Ishikawa (cell line): ENCODE data around the gene TCP1.

Experiments used
- CEBPB ChIP-seq: IDR thresholded peaks from 2 replicates; pipeline ENCODE4 v1.6.1; 2012
- CREB1 ChIP-seq: IDR thresholded peaks from 2 replicates; pipeline ENCODE4 v1.6.1; 2012; ENCODE audit warnings: low read depth
- EGR1 ChIP-seq: IDR thresholded peaks from 2 replicates; pipeline ENCODE4 v1.6.1; 2012
- EP300 ChIP-seq: IDR thresholded peaks from 2 replicates; pipeline ENCODE4 v1.6.1; 2012; ENCODE audit warnings: borderline replicate concordance
- FOXM1 ChIP-seq: IDR thresholded peaks from 2 replicates; pipeline ENCODE4 v1.6.1; 2012; ENCODE audit warnings: low read depth, borderline replicate concordance
- MAX ChIP-seq: IDR thresholded peaks from 2 replicates; pipeline ENCODE4 v1.6.1; 2012
- NFIC ChIP-seq: IDR thresholded peaks from 2 replicates; pipeline ENCODE4 v1.6.1; 2012
- RAD21 ChIP-seq: IDR thresholded peaks from 2 replicates; pipeline ENCODE4 v1.6.1; 2012; ENCODE audit warnings: low read depth
- REST ChIP-seq: IDR thresholded peaks from 2 replicates; pipeline ENCODE4 v1.6.1; 2012; ENCODE audit warnings: low read depth, mild to moderate bottlenecking
- TAF1 ChIP-seq: IDR thresholded peaks from 2 replicates; pipeline ENCODE4 v1.6.1; 2012; ENCODE audit warnings: low read depth, mild to moderate bottlenecking
- TCF12 ChIP-seq: IDR thresholded peaks from 2 replicates; pipeline ENCODE4 v1.6.1; 2012; ENCODE audit warnings: low read depth
- TEAD4 ChIP-seq: IDR thresholded peaks from 2 replicates; pipeline ENCODE4 v1.6.1; 2012
- USF1 ChIP-seq: IDR thresholded peaks from 2 replicates; pipeline ENCODE4 v1.6.1; 2012
- YY1 ChIP-seq: IDR thresholded peaks from 2 replicates; pipeline ENCODE4 v1.6.1; 2012; ENCODE audit warnings: low read depth
- ZBTB7A ChIP-seq: IDR thresholded peaks from 2 replicates; pipeline ENCODE4 v1.6.1; 2012; ENCODE audit warnings: low read depth

The TCP1 gene

GRCh38 chr6:159815410-159815809 lies 26.0 kb upstream of the TCP1 start:
- TF ChIP-seq CREB1, result no peak
- TF ChIP-seq REST, result no peak
- TF ChIP-seq FOXM1, result no peak
- no peak for TF ChIP-seq NFIC
- TF ChIP-seq TEAD4, result no peak
- no peak for TF ChIP-seq EP300
- no peak for TF ChIP-seq TCF12
- TF ChIP-seq USF1, result no peak
- no peak for TF ChIP-seq RAD21

- no peak for TF ChIP-seq TAF1
- TF ChIP-seq CREB1, result no peak
- no peak for TF ChIP-seq NFIC
- TF ChIP-seq YY1, result no peak
- no peak for TF ChIP-seq ZBTB7A
- no peak for TF ChIP-seq CEBPB
- no peak for TF ChIP-seq EGR1
- TF ChIP-seq REST, result no peak
- no peak for TF ChIP-seq MAX
Measured at GRCh38 chr6:159813781-159814180, 24.4 kb upstream of the TCP1 start.

- TF ChIP-seq YY1 (no peak), FOXM1 (no peak), CEBPB (no peak)
Measured at GRCh38 chr6:159809149-159809548, 19.7 kb upstream of the TCP1 start.

GRCh38 chr6:159808647-159809046 lies 19.2 kb upstream of the TCP1 start:
- TF ChIP-seq CREB1, result no peak
- TF ChIP-seq ZBTB7A, result no peak
- TF ChIP-seq TAF1, result no peak
- no peak for TF ChIP-seq FOXM1
- no peak for TF ChIP-seq YY1
- no peak for TF ChIP-seq RAD21
- no peak for TF ChIP-seq NFIC

- TF ChIP-seq TCF12, result no peak
- no peak for TF ChIP-seq TEAD4
- TF ChIP-seq USF1, result no peak
- TF ChIP-seq ZBTB7A, result no peak
- no peak for TF ChIP-seq YY1
- TF ChIP-seq CREB1, result no peak
- TF ChIP-seq MAX, result no peak
- no peak for TF ChIP-seq NFIC
Measured at GRCh38 chr6:159807150-159807858, 17.9 kb upstream of the TCP1 start.

- TF ChIP-seq TAF1 (no peak), NFIC (no peak)
Measured at GRCh38 chr6:159806021-159806458, 16.6 kb upstream of the TCP1 start.

- no peak for TF ChIP-seq TEAD4
- no peak for TF ChIP-seq TAF1
- TF ChIP-seq YY1, result no peak
- TF ChIP-seq NFIC, result no peak
- TF ChIP-seq RAD21, result no peak
- TF ChIP-seq USF1, result no peak
- TF ChIP-seq ZBTB7A, result no peak
- TF ChIP-seq MAX, result no peak
- TF ChIP-seq CREB1, result no peak
- no peak for TF ChIP-seq TCF12
- no peak for TF ChIP-seq EGR1
- no peak for TF ChIP-seq REST
- no peak for TF ChIP-seq EP300
Measured at GRCh38 chr6:159805440-159806020, 16.1 kb upstream of the TCP1 start.
